Nephron (organoid): ENCODE data around the gene SIDT1.
A peak's percentile ranks its signal among the peaks of the same experiment; 100 is the strongest.

Source experiments
- H3K27ac Mint-ChIP-seq, 3 experiments: 2 replicates each; pipeline ENCODE4 v1.8.0; 2020; ENCODE audit warnings: mixed read lengths in 3 of 3, mild to moderate bottlenecking in 2 of 3, moderate library complexity in 1 of 3
- H3K27me3 Mint-ChIP-seq: 2 replicates; pipeline ENCODE4 v1.8.0; 2021; ENCODE audit warnings: low read depth, mild to moderate bottlenecking, moderate library complexity, mixed read lengths
- H3K36me3 Mint-ChIP-seq: 2 replicates; pipeline ENCODE4 v1.8.0; 2020; ENCODE audit warnings: low read depth, mixed read lengths
- H3K4me1 Mint-ChIP-seq: 2 replicates; pipeline ENCODE4 v1.8.0; 2020; ENCODE audit warnings: mixed read lengths
- H3K4me3 Mint-ChIP-seq, 3 experiments: 2 replicates each; pipeline ENCODE4 v1.8.0; 2020; ENCODE audit warnings: mild to moderate bottlenecking in 3 of 3, mixed read lengths in 3 of 3, moderate library complexity in 2 of 3
- H3K9me3 Mint-ChIP-seq: 2 replicates; pipeline ENCODE4 v1.8.0; 2020; ENCODE audit warnings: mixed read lengths
- TF ChIP-seq, protein P1 (sequence below), 3 experiments: fragments of 200-600 bp; sonication (generic); IDR thresholded peaks; one replicate each; pipeline ENCODE4 v1.5.0; 2021; ENCODE audit warnings: antibody characterized with exemption in 3 of 3; ENCODE audit not compliant: unreplicated experiment in 3 of 3

SIDT1 gene

DNA sequence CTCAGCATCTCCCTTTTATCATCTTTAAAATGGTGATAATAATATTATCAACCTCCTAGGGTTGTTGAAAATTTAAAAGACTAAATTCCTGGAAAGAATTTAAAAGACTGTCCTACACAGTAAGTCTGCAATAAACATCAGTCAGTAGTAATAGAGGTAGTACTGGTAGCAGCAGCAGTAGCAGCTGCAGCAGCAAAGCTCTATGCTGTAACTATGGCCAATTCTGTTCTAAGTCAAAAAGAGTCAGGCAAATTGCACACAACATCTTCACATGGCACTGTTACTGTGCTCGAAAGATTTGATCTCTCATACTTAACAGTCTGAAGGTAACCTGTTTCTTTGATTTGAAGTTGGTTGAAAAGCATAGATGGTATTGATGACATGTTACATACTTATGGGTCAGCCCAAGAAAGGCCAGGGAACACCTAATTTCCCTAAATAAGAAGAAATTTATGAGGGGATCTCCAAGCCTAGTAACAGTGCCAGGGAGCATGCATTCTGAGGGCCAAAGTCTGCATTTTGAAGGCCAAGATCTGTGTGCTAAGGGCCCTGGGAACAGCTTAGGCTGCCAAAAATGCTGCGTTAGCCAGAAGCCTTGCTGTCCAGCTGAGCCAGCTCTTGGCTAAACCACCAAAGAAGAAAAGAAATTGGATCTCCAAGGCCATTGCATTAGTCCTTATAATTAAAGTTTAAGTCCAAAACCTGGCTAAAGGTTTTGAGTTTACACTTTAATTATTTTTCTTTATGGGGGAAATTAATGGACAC, 68.2 kb downstream of the SIDT1 start:
- TF ChIP-seq, protein P1, sequence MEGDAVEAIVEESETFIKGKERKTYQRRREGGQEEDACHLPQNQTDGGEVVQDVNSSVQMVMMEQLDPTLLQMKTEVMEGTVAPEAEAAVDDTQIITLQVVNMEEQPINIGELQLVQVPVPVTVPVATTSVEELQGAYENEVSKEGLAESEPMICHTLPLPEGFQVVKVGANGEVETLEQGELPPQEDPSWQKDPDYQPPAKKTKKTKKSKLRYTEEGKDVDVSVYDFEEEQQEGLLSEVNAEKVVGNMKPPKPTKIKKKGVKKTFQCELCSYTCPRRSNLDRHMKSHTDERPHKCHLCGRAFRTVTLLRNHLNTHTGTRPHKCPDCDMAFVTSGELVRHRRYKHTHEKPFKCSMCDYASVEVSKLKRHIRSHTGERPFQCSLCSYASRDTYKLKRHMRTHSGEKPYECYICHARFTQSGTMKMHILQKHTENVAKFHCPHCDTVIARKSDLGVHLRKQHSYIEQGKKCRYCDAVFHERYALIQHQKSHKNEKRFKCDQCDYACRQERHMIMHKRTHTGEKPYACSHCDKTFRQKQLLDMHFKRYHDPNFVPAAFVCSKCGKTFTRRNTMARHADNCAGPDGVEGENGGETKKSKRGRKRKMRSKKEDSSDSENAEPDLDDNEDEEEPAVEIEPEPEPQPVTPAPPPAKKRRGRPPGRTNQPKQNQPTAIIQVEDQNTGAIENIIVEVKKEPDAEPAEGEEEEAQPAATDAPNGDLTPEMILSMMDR (IDR thresholded peaks at IDR 0.05; ENCODE audit: unreplicated experiment in 3 of 3), result no peak
- Mint-ChIP-seq H3K4me3 (no peak overlapping the region), H3K4me1 (peaks cover 21% of the 10 kb centered on the region), H3K36me3 (no peaks in the 10 kb centered on the region), H3K9me3 (no peaks in the 10 kb centered on the region), H3K27ac (peak overlapping the region in 1 of 3 experiments; percentile 22), H3K27me3 (no peaks in the 10 kb centered on the region)

GRCh38 chr3:113601240-113601639, 68.9 kb downstream of the SIDT1 start:
- TF ChIP-seq, protein P1 (IDR thresholded peaks at IDR 0.05; ENCODE audit: unreplicated experiment in 3 of 3), result no peak
- Mint-ChIP-seq H3K27me3 (no peaks in the 10 kb centered on the region), H3K9me3 (no peaks in the 10 kb centered on the region), H3K27ac (no peak overlapping the region), H3K4me1 (peaks cover 21% of the 10 kb centered on the region), H3K36me3 (no peaks in the 10 kb centered on the region), H3K4me3 (no peak overlapping the region)

GRCh38 chr3:113602256-113602655, 69.9 kb downstream of the SIDT1 start:
- H3K27me3 Mint-ChIP-seq, result no peaks in the 10 kb centered on the region
- no peaks in the 10 kb centered on the region for H3K9me3 Mint-ChIP-seq
- TF ChIP-seq, protein P1 (IDR thresholded peaks at IDR 0.05; ENCODE audit: unreplicated experiment in 3 of 3), result no peak
- peaks cover 21% of the 10 kb centered on the region for H3K4me1 Mint-ChIP-seq
- H3K27ac Mint-ChIP-seq, result no peak overlapping the region
- no peaks in the 10 kb centered on the region for H3K36me3 Mint-ChIP-seq
- H3K4me3 Mint-ChIP-seq, result no peak overlapping the region

GRCh38 chr3:113602836-113603235, 70.5 kb downstream of the SIDT1 start:
- TF ChIP-seq, protein P1 (IDR thresholded peaks at IDR 0.05; ENCODE audit: unreplicated experiment in 3 of 3), result no peak

DNA sequence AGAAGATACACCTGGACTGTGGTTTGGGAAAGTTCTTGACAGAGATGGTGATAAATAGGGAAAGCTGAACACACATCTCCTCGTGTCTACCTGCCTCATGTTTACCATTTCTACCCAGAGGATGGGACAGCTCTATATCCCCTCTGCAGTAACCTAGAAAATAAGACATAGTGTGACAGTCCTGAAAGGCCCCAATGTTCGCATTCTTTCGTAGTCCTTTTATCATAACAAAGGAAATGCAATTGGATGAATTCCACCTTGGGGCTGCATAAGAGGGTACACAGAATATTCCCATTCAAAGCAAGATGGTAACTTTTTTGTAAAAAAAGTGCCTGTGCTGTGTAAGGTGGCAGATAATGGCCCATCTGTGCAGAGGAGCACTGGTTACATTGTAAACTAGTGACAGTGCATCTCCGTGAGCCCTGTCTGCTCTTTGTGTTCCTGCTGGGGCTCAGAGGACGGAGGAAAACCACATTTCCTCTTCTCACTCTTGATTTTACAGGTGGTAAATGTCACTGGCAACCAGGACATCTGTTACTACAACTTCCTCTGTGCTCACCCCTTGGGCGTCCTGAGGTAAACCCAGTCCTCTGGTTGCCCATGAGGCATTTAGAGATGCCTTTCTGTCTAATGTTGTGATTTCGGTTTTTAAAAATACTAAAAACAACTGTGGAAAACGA, 74.3 kb downstream of the SIDT1 start:
- TF ChIP-seq, protein P1 (IDR thresholded peaks at IDR 0.05; ENCODE audit: unreplicated experiment in 3 of 3), result no peak
- Mint-ChIP-seq H3K36me3 (no peaks in the 10 kb centered on the region), H3K4me3 (no peak overlapping the region), H3K4me1 (peaks cover 7% of the 10 kb centered on the region), H3K27ac (no peak overlapping the region), H3K27me3 (peaks cover 4% of the 10 kb centered on the region), H3K9me3 (no peaks in the 10 kb centered on the region)

More at GRCh38 chr3:113602836-113603235, 70.5 kb downstream of the SIDT1 start:
- Mint-ChIP-seq H3K27ac (no peak overlapping the region), H3K4me3 (no peak overlapping the region), H3K9me3 (no peaks in the 10 kb centered on the region), H3K27me3 (no peaks in the 10 kb centered on the region), H3K36me3 (no peaks in the 10 kb centered on the region), H3K4me1 (peaks cover 21% of the 10 kb centered on the region)
